ENCODE measurements around the gene CEP250. TPM values are rescaled to one million over a fixed set of nuclear protein-coding genes. Genes with fewer than 3 reads are reported as not detected.
A peak's percentile ranks its signal among the peaks of the same experiment; 100 is the strongest.

The CEP250 gene
- total and polyA plus RNA-seq, 8 donors = 23.4 to 80.0 (median 71.3) TPM

GRCh38 chr20:35476288-35476687 lies 20.9 kb downstream of the CEP250 start:
- ATAC-seq (no peak), DNase-seq (no peak)
- Histone ChIP-seq H3K9me3 (no peaks in the 10 kb centered on the region), H3K4me3 (no peak overlapping the region), H3K27ac (no peak overlapping the region), H3K4me1 (no peaks in the 10 kb centered on the region), H3K36me3 (peaks cover 0 to 94% of the 10 kb centered on the region in 2 donors), H3K27me3 (no peaks in the 10 kb centered on the region)
- intact Hi-C loops (cut with DNase I) = no loop called here
- TF ChIP-seq, protein P1, sequence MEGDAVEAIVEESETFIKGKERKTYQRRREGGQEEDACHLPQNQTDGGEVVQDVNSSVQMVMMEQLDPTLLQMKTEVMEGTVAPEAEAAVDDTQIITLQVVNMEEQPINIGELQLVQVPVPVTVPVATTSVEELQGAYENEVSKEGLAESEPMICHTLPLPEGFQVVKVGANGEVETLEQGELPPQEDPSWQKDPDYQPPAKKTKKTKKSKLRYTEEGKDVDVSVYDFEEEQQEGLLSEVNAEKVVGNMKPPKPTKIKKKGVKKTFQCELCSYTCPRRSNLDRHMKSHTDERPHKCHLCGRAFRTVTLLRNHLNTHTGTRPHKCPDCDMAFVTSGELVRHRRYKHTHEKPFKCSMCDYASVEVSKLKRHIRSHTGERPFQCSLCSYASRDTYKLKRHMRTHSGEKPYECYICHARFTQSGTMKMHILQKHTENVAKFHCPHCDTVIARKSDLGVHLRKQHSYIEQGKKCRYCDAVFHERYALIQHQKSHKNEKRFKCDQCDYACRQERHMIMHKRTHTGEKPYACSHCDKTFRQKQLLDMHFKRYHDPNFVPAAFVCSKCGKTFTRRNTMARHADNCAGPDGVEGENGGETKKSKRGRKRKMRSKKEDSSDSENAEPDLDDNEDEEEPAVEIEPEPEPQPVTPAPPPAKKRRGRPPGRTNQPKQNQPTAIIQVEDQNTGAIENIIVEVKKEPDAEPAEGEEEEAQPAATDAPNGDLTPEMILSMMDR (IDR thresholded peaks at IDR 0.05) = no peak

DNA sequence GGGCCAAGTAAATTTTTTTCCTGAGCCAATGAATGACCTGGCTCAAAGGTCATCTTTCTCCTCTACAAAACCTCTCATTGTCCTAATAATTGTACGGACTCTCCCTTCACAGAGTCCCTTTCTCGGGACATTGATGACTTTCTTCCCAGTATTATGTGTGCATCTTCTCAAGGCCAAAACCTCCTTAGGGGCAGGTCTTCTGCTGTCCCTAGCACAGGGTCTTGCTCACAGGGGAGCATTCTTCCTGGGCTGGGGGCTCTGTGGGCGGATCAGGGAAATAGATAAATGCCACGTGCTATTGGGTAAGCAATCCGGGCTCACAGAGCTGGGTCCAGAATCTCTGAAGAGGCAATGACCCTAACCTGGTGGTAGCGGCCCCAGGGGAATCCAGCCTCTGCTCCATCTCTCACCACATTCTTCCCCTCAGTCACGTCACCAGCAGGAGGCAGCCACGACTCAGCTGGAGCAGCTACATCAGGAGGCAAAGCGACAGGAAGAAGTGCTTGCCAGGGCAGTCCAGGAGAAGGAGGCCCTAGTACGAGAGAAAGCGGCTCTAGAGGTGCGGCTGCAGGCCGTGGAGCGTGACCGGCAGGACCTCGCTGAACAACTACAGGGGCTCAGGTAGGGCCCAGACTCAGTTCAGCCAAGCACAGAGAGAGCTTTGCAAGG lies 23.5 kb downstream of the CEP250 start:
- no peak for DNase-seq
- H3K9me3 ChIP-seq = no peaks in the 10 kb centered on the region
- ATAC-seq = no peak
- intact Hi-C loops (cut with DNase I) = no loop called here
- TF ChIP-seq, protein P1 (IDR thresholded peaks at IDR 0.05) = no peak
- H3K4me1 ChIP-seq = no peaks in the 10 kb centered on the region
- H3K27me3 ChIP-seq = no peaks in the 10 kb centered on the region
- no peak overlapping the region for H3K4me3 ChIP-seq
- H3K27ac ChIP-seq = no peak overlapping the region
- H3K36me3 ChIP-seq = peaks cover 0 to 86% of the 10 kb centered on the region in 2 donors

GRCh38 chr20:35479798-35480197 lies 24.4 kb downstream of the CEP250 start:
- Histone ChIP-seq H3K27ac (no peak overlapping the region), H3K36me3 (peaks cover 0 to 85% of the 10 kb centered on the region in 2 donors), H3K9me3 (no peaks in the 10 kb centered on the region), H3K4me1 (no peaks in the 10 kb centered on the region), H3K27me3 (no peaks in the 10 kb centered on the region), H3K4me3 (no peak overlapping the region)
- DNase-seq = no peak
- intact Hi-C loops (cut with DNase I) = no loop called here
- TF ChIP-seq, protein P1 (IDR thresholded peaks at IDR 0.05) = no peak
- no peak for ATAC-seq

- H3K9me3 ChIP-seq = no peaks in the 10 kb centered on the region
- DNase-seq = no peak
- peaks cover 0 to 55% of the 10 kb centered on the region in 2 donors for H3K36me3 ChIP-seq
- H3K27ac ChIP-seq = no peak overlapping the region
- intact Hi-C loops (cut with DNase I) = no loop called here
- no peaks in the 10 kb centered on the region for H3K27me3 ChIP-seq
- TF ChIP-seq, protein P1 (IDR thresholded peaks at IDR 0.05) = no peak
- H3K4me3 ChIP-seq = no peak overlapping the region
- H3K4me1 ChIP-seq = peaks cover 0 to 31% of the 10 kb centered on the region in 2 donors
- no peak for ATAC-seq
Observed at GRCh38 chr20:35487479-35487878, 32.1 kb downstream of the CEP250 start.

DNA sequence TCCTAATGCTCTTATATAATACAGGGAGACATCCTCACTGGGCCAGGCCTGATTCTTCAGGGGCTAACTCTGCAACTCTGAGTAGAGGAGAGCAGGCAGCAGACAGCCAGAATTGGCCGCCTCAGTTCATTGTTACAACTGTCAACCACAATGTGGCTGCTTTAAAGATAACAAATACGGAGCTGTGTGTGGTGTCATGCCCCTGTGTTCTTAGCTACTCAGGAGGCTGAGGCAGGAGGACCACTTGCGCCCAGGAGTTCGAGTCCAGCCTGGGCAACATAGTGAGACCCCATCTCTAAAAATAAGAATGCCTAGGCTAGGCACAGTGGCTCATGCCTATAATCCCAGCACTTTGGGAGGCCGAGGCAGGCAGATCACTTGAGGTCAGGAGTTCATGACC lies 34.3 kb downstream of the CEP250 start:
- H3K27me3 ChIP-seq = no peaks in the 10 kb centered on the region
- TF ChIP-seq, protein P1 (IDR thresholded peaks at IDR 0.05) = no peak
- intact Hi-C loops (cut with DNase I) = no loop called here
- H3K27ac ChIP-seq = no peak overlapping the region
- peak overlapping the region in 1 of 2 donors; percentile 46 for H3K4me3 ChIP-seq
- no peaks in the 10 kb centered on the region for H3K9me3 ChIP-seq
- peaks cover 0 to 32% of the 10 kb centered on the region in 2 donors for H3K4me1 ChIP-seq
- peaks cover 0 to 60% of the 10 kb centered on the region in 2 donors for H3K36me3 ChIP-seq
- DNase-seq = no peak
- no peak for ATAC-seq
